Activated naive CD4-positive, alpha-beta T cell (primary cell): ENCODE results near the gene OR11H6.
"Not testable (repeated sequence)": the region's sequence is repeated elsewhere in the genome, so short reads cannot be mapped to it uniquely, and the experiment has no call there.

Source experiments
- DNase-seq, 4 experiments: peaks; one replicate each; lab custom pipeline; 2025; lab: John Stamatoyannopoulos, UW

The OR11H6 gene

DNA sequence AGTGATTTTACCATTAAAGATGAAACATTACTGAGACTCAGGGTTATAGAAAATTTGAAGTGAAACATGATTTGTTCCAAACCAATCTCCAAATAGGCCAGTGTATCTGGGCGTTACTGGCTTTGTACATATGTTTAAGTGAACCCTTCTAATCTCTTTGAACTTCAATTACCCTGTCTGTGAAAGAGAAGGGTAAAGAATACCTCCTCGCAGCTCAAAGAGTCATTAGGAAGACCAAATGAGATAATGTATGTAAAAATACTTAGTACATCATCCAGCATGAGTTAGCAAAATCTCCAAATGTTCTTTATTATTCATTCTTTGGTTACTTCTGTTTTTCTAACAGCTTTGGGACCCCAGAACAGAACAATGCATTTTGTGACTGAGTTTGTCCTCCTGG is at the start of gene OR11H6:
Gene OR11H6 (plus strand): TSS at position 301 of the 400 bp plus-strand sequence. CDS start 0 bp downstream, at position 301.
- DNase-seq, result no peak

GRCh38 chr14:20174205-20174604 is 49.3 kb upstream of the OR11H6 start:
- DNase-seq, result not testable (repeated sequence)

GRCh38 chr14:20176330-20176729 is 47.2 kb upstream of the OR11H6 start:
- no peak for DNase-seq

GRCh38 chr14:20177433-20177974 is 46.0 kb upstream of the OR11H6 start:
- DNase-seq, result no peak

DNA sequence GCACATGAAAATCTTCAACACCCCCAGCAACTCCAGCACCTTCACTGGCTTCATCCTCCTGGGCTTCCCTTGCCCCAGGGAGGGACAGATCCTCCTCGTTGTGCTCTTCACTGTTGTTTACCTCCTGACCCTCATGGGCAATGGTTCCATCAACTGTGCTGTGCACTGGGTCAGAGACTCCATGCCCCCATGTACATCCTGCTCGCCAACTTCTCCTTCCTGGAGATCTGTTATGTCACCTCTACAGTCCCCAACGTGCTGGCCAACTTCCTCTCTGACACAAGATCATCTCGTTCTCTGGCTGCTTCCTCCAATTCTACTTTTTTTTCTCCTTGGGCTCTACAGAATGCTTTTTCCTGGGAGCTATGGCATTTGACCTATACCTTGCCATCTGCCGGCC is 44.3 kb upstream of the OR11H6 start:
- DNase-seq, result no peak

DNA sequence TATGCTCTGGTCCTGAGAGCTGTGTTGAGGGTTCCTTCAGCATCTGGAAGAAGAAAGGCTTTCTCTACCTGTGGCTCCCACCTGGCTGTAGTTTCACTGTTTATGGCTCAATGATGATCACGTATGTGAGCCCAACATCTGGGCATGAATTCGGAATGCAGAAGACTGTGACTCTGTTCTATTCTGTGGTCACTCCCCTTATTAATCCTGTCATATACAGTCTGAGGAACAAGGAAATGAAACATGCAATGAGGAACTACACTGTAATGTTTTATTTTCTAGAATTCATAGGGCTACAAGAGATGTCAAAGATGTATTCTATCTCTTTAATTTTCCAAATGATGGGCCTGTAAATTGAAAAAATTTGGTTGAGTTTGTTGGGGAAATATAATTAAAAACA is 43.6 kb upstream of the OR11H6 start:
- DNase-seq, result no peak

DNA sequence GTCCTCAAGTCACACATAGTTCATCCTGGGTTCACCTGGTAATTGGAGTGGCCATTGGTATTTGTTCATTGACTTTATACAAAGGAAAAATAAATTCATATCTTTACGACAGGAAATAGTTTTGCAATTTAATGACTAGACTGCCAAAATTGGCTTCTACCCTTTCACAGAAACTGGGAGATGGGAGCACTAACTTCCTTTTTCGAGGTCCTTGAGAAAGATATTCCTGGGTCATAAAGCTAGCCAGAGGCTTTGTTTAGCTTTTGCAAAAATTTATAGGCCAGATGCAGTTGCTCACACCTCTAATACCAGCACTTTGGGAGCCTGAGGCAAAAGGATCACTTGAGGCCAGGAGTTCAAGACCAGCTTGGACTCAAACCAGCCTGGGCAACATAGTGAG is 43.0 kb upstream of the OR11H6 start:
- no peak for DNase-seq

DNA sequence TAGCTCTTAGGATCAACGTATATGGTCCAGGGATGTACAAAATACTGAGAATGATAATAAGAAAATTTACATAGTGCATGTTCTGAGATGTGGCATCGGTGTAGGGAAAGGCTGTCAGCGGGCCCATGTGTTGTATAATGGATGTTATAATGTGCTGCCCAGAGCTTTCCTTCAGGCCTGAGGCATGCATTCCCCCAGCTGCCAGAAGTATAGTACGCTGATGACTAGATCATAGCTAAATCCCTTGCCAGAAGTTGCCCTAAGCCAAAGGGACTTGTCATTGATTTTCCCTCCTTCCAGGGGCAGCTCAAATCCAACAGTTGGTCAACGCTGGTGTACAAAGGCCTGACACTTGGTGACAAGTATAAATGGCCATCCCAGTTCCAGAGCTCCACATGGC is 39.3 kb upstream of the OR11H6 start:
- no peak for DNase-seq

- no peak for DNase-seq
These were observed 32.9 kb upstream of the OR11H6 start, which contains the start of gene OR11G2 for GRCh38 chr14:20190596-20190995. Gene OR11G2 (plus strand): TSS chr14:20190896. CDS start chr14:20197438, 6,542 bp downstream.

GRCh38 chr14:20191396-20191795 is 32.1 kb upstream of the OR11H6 start:
- DNase-seq, result no peak

- no peak for DNase-seq
These were observed 29.4 kb upstream of the OR11H6 start for GRCh38 chr14:20194101-20194500.

- not testable (repeated sequence) for DNase-seq
These were observed 28.3 kb upstream of the OR11H6 start for GRCh38 chr14:20195170-20195569.

GRCh38 chr14:20195911-20196310 is 27.6 kb upstream of the OR11H6 start:
- no peak for DNase-seq

DNA sequence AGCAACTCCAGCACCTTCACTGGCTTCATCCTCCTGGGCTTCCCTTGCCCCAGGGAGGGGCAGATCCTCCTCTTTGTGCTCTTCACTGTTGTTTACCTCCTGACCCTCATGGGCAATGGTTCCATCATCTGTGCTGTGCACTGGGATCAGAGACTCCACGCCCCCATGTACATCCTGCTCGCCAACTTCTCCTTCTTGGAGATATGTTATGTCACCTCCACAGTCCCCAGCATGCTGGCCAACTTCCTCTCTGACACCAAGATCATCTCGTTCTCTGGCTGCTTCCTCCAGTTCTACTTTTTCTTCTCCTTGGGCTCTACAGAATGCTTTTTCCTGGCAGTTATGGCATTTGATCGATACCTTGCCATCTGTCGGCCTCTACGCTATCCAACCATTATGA is 26.1 kb upstream of the OR11H6 start:
- no peak for DNase-seq

DNA sequence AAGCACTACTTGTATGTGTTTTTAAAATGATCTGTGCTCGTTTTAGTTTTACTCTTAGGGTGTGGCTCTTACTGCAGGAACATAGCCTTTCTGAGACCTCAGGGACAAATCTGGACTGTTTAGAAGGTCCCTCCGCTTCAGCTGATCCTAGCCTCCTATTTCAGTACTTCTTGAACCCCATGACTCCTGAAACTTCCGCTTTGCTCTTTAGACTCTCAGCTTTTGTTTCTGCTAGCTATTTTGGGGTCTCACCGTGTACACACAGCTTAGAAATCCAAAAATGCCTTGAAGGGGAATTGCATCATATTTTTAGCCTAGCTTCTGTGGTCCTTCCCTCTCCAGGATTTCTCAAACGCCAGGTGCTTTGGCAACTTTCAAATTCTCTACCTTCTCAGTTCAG is 24.5 kb upstream of the OR11H6 start:
- no peak for DNase-seq

- no peak for DNase-seq
These were observed 18.8 kb upstream of the OR11H6 start for GRCh38 chr14:20204721-20205120.

GRCh38 chr14:20209595-20209994 is 13.9 kb upstream of the OR11H6 start:
- DNase-seq, result no peak

GRCh38 chr14:20212406-20212805 is 11.1 kb upstream of the OR11H6 start:
- not testable (repeated sequence) for DNase-seq

DNA sequence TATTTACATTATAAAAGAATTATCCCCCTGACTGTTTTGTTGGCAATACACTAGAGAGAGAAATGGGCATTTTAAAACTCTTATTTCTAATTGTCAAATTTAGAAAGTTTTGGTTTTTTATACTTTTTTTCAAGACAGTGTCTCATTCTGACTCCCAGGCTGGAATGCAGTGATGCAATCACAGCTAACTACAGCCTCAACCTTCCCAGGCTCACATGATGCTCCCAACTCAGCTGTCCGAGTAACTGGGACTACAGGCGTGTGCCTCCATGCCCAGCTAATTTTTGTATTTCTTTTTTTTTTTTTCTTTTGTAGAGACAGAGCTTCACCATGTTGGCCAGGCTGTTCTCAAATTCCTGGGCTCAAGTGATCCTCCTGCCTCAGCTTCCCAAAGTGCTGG is 8.3 kb upstream of the OR11H6 start:
- DNase-seq, result no peak

GRCh38 chr14:20219033-20219432 is 4.5 kb upstream of the OR11H6 start:
- no peak for DNase-seq

DNA sequence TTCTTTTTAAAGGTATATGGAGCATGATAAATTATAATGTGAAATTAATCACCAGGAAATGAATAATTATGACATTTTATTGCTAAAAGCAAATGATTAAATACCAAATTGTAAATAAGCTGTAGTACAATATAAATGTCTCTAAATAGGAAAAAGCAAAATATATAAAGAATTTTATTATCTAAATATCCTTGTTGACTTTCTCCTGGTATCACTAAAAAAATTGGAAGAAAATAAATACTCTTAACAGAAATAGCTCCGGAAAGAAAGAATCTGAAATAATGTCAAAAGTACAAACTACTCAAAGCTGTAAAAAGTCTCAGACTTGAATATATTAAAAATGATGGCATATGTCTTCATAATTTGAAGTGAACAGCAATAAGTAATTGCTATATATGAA is 5.2 kb downstream of the OR11H6 start, which contains the start of gene OR11H7:
Gene OR11H7 (plus strand): TSS at position 301 of the 400 bp plus-strand sequence.
- DNase-seq, result no peak

DNA sequence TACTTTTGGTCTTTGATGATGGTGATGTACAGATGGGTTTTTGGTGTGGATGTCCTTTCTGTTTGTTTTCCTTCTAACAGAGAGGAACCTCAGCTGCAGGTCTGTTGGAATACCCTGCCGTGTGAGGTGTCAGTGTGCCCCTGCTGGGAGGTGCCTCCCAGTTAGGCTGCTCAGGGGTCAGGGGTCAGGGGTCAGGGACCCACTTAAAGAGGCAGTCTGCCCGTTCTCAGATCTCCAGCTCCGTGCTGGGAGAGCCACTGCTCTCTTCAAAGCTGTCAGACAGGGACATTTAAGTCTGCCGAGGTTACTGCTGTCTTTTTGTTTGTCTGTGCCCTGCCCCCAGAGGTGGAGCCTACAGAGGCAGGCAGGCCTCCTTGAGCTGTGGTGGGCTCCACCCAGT is 11.9 kb downstream of the OR11H6 start:
- not testable (repeated sequence) for DNase-seq

- no peak for DNase-seq
These were observed 24.2 kb downstream of the OR11H6 start for GRCh38 chr14:20247646-20248246.

DNA sequence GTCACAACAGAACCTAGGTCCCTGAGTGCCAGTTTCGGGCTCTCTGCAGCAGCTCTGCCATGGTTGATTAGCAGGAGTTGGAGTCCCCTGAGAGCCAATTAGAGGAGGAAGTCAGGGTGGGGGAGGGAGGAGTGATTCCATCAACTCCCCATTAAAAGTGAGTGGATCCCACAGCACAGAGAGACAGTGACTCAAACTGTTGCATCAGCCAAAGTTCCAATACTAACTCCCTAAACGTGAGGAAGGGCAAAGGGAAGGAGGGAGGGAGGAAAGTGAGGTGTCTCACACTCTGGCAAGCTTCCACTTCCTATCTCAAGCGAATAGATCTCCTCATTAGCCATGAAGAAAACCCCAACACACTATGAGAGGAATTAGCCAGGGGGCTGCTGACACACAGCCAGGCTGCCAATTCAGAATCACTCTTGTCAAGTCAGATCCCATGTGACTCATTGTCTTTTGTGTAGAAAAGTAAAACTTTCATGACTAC is 39.2 kb downstream of the OR11H6 start:
- no peak for DNase-seq
